DMS53 treated with DMSO at 0.1 percent for 48 hours (cell line): ENCODE measurements around the gene TSC2.
A peak's percentile ranks its signal among the peaks of the same experiment; 100 is the strongest.
"Not testable (repeated sequence)": the region's sequence is repeated elsewhere in the genome, so short reads cannot be mapped to it uniquely, and the experiment has no call there.

Experiments
- DNase-seq: peaks from one replicate; lab custom pipeline; 2025; ENCODE audit not compliant: unreplicated experiment; lab: John Stamatoyannopoulos, UW

Gene TSC2

DNA sequence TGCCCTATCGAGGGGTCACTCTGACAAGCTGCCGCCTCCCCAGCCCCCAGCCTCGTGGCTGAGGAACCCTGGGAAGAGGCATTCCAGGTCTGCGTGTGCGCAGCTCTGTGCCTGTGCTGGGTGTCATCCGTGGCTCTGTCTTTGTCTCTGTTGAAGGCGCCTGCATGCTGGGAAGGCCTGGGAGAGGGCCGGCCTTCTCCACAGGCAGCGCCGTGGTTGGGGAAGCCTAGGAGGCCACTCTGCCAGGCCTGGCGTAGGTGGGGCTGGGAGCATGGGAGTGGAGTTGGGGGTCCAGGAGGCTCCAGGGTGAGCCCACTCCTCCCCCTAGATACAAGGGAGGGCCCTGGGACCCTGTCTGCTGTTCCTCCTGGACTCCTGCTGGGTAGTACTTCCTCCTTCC is 17.7 kb upstream of the TSC2 start:
- no peak for DNase-seq

DNA sequence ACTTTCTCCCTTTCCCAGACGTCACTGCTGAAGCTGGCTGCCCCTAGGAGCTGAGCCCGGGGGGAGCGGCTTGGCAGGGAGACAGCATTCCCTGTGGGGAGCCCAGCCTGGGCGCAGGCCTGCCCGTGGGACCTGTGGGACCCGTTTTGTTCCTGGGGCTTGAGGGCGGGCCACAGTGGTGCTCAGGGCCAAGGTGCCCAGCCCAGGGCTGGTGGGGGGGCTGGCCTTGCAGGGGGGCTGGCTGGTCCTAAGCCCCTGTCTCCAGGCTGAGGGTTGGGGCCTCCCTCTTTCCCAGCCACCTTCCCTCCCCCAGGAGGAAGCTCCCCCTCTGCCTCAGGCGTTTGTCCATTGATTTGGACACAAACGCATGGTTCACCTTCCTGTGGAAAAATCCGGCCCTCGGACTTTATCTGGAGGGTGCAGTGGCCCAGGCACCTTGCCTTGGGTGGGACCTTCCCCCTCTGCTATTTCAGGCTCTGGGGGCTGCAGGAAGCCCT is 16.7 kb upstream of the TSC2 start:
- no peak for DNase-seq

DNA sequence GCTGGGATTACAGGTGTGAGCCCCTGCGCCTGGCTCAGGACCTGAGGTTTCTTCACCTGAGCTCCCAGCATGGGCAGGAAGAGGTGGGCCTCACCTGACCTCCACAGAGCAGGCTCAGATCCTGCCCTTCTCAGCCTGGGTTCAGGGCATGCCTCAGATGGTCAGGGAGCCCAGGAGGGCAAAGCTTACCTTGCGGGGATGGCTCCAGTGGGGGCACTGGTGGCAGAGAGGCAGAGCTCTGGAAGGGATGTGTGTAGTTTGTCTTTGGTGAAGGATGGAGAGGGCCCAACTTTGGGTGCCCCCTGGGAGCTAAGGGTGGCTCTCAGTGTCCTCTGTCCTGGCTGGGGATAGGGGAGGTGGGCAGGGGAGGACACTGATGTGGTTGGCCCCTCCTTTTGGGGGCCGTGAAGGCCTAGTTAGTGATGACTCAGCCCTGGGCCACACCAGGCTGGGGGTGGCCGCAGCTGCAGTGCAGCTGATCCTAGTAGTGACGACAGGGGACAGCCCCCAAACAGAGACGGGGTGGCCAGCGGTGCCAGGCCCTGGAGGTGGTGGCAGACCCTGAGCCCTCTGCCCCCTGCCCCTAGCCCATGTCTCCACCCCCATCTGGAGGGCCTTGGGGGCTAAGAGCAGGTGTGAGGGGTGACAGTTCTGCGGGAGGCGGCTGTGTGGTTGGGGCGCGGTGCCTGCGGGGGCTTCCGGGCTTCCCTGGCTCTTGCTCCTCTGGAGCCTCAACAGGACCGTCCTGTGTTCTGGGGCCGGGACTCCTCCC is 15.3 kb upstream of the TSC2 start:
- DNase-seq: no peak

DNA sequence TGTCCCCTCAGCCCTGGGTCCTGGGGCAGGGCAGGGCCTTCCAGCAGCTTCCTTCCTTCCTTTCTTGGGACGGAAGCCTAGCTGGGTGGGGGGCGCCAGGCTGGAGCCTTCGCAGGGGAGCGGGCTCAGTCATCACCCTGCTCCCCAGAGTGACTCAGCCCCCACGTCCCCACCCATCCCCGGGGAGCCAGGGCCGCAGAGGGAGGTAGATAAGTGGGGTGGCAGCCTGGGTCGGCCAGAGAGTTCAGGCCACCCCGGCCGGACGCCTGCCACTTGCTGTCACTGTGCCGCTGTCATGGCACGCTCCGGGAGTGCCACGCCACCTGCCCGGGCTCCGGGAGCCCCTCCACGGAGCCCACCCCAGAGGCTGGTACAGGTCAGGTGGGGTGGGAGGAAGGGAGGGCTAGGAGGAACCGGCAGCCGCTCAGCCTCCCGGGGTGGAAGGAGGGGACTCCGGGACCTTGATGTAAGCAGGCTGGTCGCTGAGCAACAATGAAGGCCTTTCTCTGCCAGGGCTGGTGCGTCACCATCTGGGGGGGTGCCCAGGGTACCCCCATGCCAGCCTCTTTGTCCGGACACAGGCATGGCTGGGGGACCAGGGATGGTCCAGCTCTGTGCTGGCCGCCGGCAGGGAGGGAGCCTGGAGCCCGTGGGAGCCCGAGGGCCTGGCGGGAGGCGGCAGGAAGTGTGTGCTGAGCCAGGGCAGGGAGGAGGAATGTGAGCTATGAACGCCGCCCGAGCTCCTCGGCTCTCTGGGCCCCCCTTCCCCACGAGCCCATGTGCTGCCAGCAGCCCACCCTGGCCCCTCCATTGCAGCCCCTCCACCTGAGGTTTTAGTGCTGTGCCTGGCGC is 14.5 kb upstream of the TSC2 start:
- no peak for DNase-seq

DNA sequence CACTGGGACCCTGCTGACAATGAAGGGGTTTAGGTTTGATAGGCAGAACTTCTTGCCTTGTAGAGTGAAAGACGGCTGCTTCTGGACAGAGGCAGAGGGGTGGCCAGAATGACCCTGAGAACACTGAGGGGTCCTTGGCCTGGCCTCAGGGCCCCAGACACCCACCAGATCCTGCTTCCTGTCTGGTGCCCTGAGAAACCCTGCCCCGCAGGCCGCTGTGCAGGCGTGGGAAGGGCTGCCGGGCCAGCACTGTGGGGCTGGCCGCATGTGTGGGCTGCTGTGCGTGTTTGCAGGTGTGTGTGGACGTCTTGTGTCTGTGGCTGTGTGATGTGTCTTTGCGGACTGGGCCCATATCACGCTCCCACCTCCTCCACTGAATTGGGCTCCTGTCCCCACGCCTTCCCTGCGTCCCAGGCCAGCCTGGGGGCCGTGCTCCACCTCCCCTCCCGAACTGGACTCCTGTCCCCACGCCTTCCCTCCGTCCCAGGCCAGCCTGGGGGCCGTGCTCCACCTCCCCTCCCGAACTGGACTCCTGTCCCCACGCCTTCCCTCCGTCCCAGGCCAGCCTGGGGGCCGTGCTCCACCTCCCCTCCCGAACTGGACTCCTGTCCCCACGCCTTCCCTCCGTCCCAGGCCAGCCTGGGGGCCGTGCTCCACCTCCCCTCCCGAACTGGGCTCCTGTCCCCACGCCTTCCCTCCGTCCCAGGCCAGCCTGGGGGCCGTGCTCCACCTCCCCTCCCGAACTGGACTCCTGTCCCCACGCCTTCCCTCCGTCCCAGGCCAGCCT is 13.7 kb upstream of the TSC2 start:
- not testable (repeated sequence) for DNase-seq

DNA sequence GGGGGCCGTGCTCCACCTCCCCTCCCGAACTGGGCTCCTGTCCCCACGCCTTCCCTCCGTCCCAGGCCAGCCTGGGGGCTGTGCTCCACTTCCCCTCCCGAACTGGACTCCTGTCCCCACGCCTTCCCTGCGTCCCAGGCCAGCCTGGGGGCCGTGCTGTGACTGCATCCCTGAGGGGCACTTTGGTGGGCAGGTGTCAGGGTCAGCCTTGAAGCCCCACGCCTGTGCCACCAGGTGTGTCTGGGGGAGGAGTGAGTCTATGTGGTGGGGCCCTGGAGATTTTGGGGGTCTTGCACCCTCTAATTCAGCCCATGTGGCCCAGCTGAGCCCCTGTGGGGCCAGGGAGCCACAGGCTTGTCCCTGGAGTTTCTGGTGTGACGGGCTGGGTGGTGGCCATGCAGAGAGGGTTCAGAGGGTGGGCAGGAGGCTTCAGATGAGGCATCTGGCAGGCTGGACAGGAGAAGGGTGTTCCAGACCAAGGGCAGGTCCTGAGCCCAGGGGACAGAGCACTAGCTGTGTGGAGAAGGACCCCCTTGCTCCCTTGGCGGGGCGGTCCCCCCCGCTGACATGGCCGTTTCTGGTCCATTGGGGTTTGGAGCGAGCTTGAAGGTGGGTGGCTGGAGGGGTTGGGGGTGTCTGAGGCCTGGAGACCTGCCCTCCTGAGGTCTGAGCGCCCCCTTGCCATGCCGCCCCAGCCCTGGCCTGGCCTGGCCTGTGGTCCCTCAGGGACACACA is 12.9 kb upstream of the TSC2 start:
- no peak for DNase-seq

DNA sequence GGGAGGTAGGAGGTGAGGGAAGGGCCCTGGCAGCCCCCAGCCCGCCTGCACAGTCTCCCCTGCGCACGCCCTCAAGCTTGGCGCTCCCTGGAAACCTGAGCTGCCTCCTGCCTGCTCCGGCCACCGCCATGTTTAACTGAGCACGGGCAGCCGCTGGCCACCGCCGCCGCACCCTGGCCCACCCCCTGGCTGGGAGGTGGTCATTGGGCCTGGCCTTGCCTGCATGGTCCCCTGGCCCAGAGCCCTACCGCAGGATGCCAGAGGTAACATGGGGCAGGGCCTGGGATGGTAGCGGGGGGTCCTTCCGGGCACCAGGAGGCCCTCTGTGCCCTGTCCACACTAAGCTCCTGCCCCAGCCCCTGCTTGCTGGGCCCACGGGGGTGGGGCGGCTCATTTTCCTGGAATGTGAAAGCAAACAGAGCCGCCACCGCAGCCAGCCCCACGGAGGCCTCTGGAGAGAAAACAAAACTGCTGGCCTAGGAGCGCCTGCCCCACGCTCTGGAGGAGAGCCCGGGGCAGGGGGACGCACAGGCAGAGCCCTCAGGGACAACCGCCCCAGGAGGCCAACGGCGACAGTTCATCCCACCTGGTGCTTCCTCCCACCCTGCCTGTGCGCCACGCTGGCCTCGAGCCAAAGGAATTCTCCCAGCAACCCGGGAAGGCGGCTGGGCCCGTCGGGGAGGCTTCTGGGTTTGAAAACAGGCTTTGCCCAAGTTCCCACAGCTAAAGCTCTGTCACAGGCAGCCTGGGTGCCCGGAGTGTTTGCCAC is 12.2 kb upstream of the TSC2 start:
- peak; percentile 11 for DNase-seq

DNA sequence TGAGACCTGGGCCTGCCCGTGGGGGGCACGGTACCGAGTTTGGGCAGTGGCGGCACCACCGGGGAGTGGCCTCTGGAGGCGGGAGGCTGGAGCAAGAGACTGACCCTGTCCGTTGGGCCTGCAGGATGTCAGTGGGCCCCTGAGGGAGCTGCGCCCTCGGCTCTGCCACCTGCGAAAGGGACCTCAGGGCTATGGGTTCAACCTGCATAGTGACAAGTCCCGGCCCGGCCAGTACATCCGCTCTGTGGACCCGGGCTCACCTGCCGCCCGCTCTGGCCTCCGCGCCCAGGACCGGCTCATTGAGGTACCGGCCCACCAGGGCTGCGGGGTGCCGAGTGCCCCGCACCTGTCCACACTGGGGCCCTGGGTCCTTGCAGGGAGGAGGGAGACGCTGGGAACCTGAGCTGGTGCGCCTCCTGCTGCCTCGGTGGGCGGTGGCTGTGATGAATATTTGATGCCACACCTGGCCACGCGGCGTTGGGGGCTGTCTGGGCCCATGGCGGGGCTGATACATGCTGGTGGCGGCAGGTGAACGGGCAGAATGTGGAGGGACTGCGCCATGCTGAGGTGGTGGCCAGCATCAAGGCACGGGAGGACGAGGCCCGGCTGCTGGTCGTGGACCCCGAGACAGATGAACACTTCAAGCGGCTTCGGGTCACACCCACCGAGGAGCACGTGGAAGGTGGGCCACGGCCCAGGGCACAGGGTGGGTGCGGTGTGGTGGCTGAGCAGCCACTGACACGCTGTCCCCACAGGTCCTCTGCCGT is 11.4 kb upstream of the TSC2 start:
- DNase-seq: no peak

DNA sequence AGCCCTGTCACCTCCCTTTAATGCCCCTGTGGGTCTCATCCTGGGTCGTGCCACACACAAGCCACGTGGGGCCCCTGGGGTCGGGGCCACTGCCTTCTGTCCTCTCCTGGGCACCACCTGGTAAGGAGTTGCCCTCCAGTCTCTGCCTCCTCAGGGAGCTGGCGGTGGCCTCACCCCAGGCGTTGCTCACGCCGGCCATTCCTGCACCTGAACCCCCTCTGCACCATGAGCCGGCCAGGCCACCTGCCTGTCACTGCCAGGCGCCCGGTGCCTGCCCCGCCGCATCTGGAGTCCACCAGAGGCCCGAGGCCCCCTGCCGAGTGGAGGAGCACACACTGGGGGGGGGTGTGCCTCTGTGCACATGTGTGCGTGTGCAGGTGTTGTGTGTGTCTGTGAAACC is 10.7 kb upstream of the TSC2 start:
- no peak for DNase-seq

DNA sequence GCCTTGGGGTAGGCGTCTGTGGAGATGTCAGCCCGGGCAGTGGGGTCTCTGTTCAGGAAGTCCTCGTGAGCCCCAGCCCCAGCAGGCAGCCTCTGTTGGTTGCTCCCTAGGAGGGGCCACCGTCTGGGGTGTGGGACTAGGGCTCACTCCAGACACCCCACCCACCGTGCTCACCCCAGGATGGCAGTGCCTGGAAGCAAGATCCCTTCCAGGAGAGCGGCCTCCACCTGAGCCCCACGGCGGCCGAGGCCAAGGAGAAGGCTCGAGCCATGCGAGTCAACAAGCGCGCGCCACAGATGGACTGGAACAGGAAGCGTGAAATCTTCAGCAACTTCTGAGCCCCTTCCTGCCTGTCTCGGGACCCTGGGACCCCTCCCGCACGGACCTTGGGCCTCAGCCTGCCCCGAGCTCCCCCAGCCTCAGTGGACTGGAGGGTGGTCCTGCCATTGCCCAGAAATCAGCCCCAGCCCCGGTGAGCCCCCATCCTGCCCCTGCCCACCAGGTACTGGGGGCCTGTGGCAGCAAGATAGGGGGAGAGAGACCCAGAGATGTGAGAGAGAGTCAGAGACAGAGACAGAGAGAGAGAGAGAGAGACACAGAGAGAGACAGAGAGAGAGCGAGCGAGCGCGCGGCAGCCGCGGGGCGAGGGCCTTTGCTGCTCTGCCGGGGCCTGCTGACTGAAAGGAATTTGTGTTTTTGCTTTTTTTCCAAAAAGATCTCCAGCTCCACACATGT is 10.0 kb upstream of the TSC2 start:
- DNase-seq: no peak

DNA sequence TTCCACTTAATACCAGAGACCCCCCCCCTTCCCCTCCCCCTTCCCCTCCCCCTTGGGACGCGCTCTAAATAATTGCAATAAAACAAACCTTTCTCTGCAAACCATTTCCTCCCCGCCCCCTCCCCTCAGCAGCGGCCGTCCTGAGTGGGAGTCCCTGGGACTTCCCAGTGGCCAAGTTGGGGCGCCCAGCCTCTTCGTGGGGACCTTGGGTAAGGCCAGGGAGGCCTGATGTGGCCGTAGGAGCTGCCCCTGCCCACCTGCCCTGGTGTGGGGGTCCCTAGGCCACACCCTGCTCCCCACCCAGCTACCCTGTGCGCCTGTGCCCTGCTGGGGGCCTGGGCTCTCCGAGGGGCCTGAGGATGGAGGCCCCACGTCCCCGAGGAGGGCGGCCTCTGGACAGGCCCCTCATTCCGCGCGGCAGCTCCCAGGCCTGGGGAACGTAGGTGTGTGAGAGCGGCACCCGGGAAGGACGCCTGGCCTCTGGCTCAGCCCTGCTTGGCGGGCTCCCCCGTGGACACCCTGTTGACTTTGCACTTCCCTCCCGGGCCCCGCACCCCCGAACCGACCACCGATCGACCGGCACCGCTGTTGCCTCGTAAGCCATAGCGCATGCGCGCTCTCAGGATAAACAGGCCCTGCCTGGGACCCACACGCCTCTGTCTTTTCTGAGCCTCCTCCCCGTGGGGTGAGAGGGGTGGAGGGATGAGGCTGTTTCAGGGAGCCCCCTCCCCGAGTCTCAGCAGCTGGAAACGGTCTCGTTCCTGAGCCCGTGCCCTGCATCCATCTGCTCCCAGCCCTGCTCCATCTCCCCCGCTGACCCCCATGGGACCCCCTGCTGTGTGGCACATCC is 9.2 kb upstream of the TSC2 start:
- no peak for DNase-seq

DNA sequence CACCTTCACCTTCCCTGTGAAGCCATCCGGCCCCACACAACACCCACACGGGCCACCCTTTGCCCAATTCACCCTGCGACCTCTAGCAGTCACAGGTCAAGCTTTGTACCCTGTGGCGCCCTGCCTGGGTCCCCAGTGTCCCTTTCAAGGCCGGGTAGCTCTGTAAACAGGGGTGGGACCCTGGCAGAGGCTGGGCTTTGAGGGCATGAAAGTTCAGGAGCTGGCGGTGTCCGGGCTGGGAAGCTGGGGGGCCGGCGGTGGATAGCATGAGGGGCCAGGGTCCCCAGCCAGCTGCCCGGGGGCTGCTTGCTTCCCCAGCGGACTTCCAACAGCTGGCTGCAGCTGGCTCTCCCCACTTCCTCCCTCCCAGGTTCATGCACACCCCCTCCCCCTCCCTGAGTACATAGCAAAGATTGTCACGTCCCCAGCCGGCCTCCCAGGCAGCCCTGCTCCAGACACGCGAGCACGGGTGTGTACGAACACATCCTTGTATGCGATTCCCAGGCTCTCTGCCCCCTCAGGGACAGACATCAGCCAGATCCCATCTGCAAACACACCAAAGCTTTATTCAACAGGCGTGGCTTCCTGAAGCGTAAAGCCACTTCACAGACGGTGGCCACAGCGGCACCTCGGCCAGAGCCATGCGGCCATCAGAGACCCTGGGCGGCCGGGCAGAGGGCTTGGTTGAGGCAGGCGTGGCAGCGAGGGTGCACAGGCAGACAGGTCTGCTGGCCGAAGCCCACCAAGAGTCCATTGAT is 8.3 kb upstream of the TSC2 start:
- peak; percentile 92 for DNase-seq

DNA sequence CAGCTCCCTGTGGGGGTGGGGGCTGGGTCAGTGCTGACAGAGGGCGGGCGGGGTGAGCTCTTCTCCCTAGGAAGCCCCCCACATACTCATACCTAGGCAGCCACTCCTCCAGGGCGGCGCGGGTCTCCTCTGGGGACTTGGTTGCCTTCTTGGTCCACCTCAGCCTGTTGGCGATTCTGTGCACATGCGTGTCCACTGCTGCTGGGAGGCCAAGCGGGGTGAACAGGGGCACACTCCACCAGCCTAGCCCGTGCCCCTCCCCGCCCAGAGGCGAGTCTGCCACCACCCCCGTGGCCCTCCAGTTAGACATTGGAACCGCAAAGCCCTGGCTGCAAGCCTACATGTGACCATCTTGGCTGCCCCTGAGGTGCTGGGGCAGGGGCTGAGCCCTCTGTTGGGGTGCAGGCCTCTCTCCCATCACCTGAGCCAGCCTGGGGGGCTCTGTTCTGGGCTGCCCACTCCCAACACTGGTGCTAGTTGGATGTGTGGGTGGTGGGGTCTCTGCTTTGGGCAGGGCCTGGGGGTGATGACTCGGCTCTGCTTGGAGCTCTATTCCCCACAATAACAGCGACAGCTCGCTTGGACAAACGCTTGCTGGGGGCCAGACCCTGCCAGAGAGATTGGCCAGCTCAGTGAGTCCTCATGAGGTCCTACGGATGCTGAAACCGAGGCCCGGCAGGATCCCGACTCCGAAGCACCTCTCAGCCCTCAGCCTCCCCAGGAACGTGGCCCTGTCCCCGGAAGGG is 7.6 kb upstream of the TSC2 start:
- DNase-seq: no peak

DNA sequence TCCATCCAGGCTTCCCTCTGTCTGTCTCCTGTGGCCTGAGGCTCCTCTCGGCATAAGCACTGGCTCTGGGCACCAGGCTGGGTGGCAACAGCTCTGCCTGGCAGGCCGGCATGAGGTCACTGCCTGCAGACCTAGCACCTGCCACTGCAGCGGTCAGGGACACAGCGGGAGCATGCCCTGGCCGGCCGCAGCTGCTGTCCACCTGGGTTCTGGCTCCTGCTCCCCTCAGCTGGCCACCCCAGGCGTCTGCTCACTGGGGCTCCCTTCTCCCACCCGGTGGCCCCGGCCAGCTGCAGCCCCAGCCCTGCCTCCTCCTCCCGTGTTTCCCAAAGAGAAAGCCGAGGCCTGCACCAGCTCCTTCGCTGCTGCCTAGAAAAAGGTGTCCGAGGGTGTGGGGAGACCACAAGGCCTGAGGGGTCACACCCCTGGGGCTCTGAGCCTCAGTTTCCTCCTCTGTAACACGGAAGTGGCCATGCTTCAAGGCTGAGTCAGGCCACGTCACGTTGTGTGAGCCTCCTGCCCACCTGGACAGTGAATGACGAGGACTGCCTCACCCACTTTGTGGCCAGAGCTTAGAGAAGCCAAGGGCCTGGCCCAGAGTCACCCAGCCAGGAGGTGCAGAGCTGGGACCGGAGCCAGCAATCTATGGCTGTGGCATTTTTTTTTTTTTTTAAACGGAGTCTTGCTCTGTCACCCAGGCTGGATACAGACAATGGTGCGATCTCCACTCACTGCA is 6.8 kb upstream of the TSC2 start:
- DNase-seq: peak; percentile 53

DNA sequence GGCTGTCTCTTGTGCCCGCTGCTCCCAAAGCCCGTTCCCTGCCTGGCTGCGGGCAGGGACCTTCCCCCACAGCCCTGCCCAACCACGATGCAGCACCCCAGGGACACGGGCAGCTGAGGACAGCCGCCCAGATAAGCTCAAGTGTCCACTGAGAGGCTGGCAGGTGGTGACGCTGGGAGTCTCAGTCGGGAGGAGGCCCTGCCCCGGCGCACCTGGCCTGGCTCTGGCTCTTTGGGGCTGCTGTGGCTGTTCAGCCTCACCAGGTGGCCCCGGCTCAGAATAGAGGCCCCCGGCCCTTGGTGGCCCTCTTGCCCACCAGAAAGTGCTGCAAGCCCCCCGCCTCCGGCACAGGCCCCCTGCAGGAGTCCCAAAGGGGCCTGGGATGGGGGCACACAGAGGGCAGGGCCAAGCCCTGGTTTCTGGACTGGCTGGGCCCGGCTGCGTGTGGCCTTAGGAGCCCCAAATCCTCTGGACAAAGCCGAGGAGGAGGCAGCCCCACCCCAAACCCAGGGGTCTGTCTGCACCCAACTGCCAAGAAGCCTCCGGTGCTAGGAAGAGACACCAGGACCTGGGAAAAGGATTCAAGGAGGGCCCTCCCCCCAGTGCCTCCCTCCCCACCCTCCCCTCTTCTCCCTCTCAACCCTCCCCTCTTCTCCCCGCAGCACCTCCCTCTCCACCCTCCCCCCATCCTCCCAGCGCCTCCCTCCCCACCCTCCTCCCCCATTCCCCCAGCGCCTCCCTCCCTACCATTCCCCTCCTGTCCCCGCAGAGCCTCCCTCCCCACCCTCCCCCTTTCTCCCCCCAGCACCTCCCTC is 5.4 kb upstream of the TSC2 start:
- DNase-seq: peak; percentile 86
